A549 (cell line): ENCODE results near the gene MYDGF. TPM values are rescaled to one million over a fixed set of nuclear protein-coding genes. Genes with fewer than 3 reads are reported as not detected.

Experiments used
- ATAC-seq, 2 experiments: fragments of 200-7000 bp in 1 of 2; fragments of >200 bp in 1 of 2; cut with Nextera tagmentation in 1 of 2; cut with Tn5 transposase in 1 of 2; 3 replicates each; pipeline versions ENCODE4 v1.8.0 to v1.9.1; 2018 to 2020; ENCODE audit warnings: mild to moderate bottlenecking in 1 of 2, moderate library complexity in 1 of 2
- CTCF ChIA-PET: fragments of 300-600 bp; sonication (Branson Sonifier 250); formaldehyde crosslinking; extraction: SDS; loops from one replicate; lab custom pipeline; 2021; ENCODE audit warnings: antibody characterized with exemption, inconsistent platforms; lab: Yijun Ruan, JAX
- POLR2A ChIA-PET: fragments of 350-600 bp; formaldehyde crosslinking; extraction: SDS; loops from one replicate; lab custom pipeline; 2021; ENCODE audit warnings: antibody characterized with exemption, inconsistent platforms; lab: Yijun Ruan, JAX
- DNase-seq, 2 experiments: peaks; one replicate each; pipeline versions ENCODE4 v3.0.0 to v3.0.0-alpha.2; 2011 to 2016; ENCODE audit warnings: low read depth in 1 of 2, low spot score in 1 of 2
- FAIRE-seq: peaks from 2 replicates; lab custom pipeline; 2011; peaks lifted over from hg19 to GRCh38; lab: Jason Lieb, UNC
- H3K27ac ChIP-seq, 2 experiments: fragments of >200 bp; sonication (Bioruptor Twin); formaldehyde crosslinking; 3 replicates each; pipeline ENCODE4 v1.5.1; 2016 to 2017
- H3K4me1 ChIP-seq: fragments of >200 bp; sonication (Bioruptor Twin); formaldehyde crosslinking; 3 replicates; pipeline ENCODE4 v1.6.1; 2016
- H3K4me2 ChIP-seq: fragments of >200 bp; sonication (Bioruptor Twin); formaldehyde crosslinking; 3 replicates; pipeline ENCODE4 v1.6.1; 2016
- H3K4me3 ChIP-seq: fragments of >200 bp; sonication (Bioruptor Twin); formaldehyde crosslinking; 3 replicates; pipeline ENCODE4 v1.5.1; 2016
- H3K9me3 ChIP-seq: fragments of >200 bp; sonication (Bioruptor Twin); formaldehyde crosslinking; 3 replicates; pipeline ENCODE4 v1.6.1; 2016
- BCL3 ChIP-seq: fragments of >200 bp; sonication (Bioruptor Twin); formaldehyde crosslinking; IDR thresholded peaks from 3 replicates; pipeline ENCODE4 v1.6.1; 2016
- BHLHE40 ChIP-seq: IDR thresholded peaks from 2 replicates; pipeline ENCODE4 v1.6.1; 2012; ENCODE audit warnings: low read depth, low read length, inconsistent platforms
- CBX8 ChIP-seq: fragments of 200-600 bp; sonication (generic); IDR thresholded peaks from 2 replicates; pipeline ENCODE4 v1.6.1; 2016
- CEBPB ChIP-seq, 2 experiments: fragments of >200 bp in 1 of 2; sonication (Bioruptor Twin) in 1 of 2; formaldehyde crosslinking in 1 of 2; IDR thresholded peaks; 2 replicates each; pipeline ENCODE4 v1.6.1; 2012 to 2016
- CHD2 ChIP-seq: fragments of 150-350 bp; IDR thresholded peaks from 2 replicates; pipeline ENCODE4 v1.6.1; 2014; ENCODE audit warnings: low read length; ENCODE audit not compliant: partially characterized antibody
- CHD4 ChIP-seq: fragments of 200-600 bp; sonication (generic); IDR thresholded peaks from 2 replicates; pipeline ENCODE4 v1.6.1; 2016; ENCODE audit warnings: antibody characterized with exemption, mild to moderate bottlenecking, borderline replicate concordance
- CTCF ChIP-seq: fragments of >200 bp; sonication (Bioruptor Twin); formaldehyde crosslinking; IDR thresholded peaks from 3 replicates; pipeline ENCODE4 v1.5.1; 2016
- E2F6 ChIP-seq: IDR thresholded peaks from 2 replicates; pipeline ENCODE4 v1.6.1; 2012; ENCODE audit warnings: low read depth, borderline replicate concordance
- EHMT2 ChIP-seq: fragments of 200-600 bp; sonication (generic); IDR thresholded peaks from 2 replicates; pipeline ENCODE4 v1.6.1; 2016; ENCODE audit warnings: antibody characterized with exemption, low read depth, mild to moderate bottlenecking, moderate library complexity
- EP300 ChIP-seq, 2 experiments: fragments of >200 bp; sonication (Bioruptor Twin); formaldehyde crosslinking; IDR thresholded peaks; 2 replicates in 1 of 2; 3 replicates in 1 of 2; pipeline ENCODE4 v1.6.1; 2016 to 2017
- FOSB ChIP-seq: fragments of 250-450 bp; sonication (Bioruptor Pico); IDR thresholded peaks from 2 replicates; pipeline ENCODE4 v1.5.0; 2020; ENCODE audit warnings: mild to moderate bottlenecking, moderate library complexity
- FOSL2 ChIP-seq, 2 experiments: fragments of 450-650 bp in 1 of 2; fragments of >200 bp in 1 of 2; sonication (Bioruptor Twin) in 1 of 2; formaldehyde crosslinking; IDR thresholded peaks; 2 replicates each; pipeline versions ENCODE4 v1.5.0 to v1.6.1; 2016 to 2020; ENCODE audit warnings: mild to moderate bottlenecking in 1 of 2, moderate library complexity in 1 of 2
- GATA3 ChIP-seq: IDR thresholded peaks from 2 replicates; pipeline ENCODE4 v1.6.1; 2012; ENCODE audit warnings: borderline replicate concordance
- HOXB13 ChIP-seq: fragments of 250-450 bp; sonication (Bioruptor Pico); IDR thresholded peaks from 2 replicates; pipeline ENCODE4 v1.5.0; 2020; ENCODE audit warnings: low read depth, mild to moderate bottlenecking, moderate library complexity
- JUN ChIP-seq, 2 experiments: fragments of >200 bp; sonication (Bioruptor Twin); formaldehyde crosslinking; IDR thresholded peaks; 2 replicates in 1 of 2; 3 replicates in 1 of 2; pipeline ENCODE4 v1.6.1; 2016 to 2017
- KDM5A ChIP-seq: fragments of 200-600 bp; sonication (generic); IDR thresholded peaks from 2 replicates; pipeline ENCODE4 v1.6.1; 2016; ENCODE audit warnings: antibody characterized with exemption, mild to moderate bottlenecking
- MAX ChIP-seq: IDR thresholded peaks from 2 replicates; pipeline ENCODE4 v1.6.1; 2012
- NPAS2 ChIP-seq: fragments of 250-450 bp; sonication (Bioruptor Pico); IDR thresholded peaks from 2 replicates; pipeline ENCODE4 v1.8.0; 2022; ENCODE audit warnings: mild to moderate bottlenecking, moderate library complexity, borderline replicate concordance
- PHF8 ChIP-seq: fragments of 200-600 bp; sonication (generic); IDR thresholded peaks from 2 replicates; pipeline ENCODE4 v1.6.1; 2016; ENCODE audit warnings: low read depth, mild to moderate bottlenecking, antibody characterized with exemption, moderate library complexity, borderline replicate concordance
- POLR2A ChIP-seq: IDR thresholded peaks from 2 replicates; pipeline ENCODE4 v1.6.1; 2012; ENCODE audit warnings: mild to moderate bottlenecking, low read length
- RAD21 ChIP-seq, 2 experiments: fragments of >200 bp in 1 of 2; sonication (Bioruptor Twin) in 1 of 2; formaldehyde crosslinking in 1 of 2; IDR thresholded peaks in 1 of 2; conservative IDR thresholded peaks in 1 of 2; 2 replicates in 1 of 2; 3 replicates in 1 of 2; pipeline ENCODE4 v1.6.1; 2012 to 2018; ENCODE audit warnings: inconsistent platforms in 1 of 2
- REST ChIP-seq: fragments of 200-600 bp; sonication (generic); IDR thresholded peaks from 2 replicates; pipeline ENCODE4 v1.6.1; 2016; ENCODE audit warnings: antibody characterized with exemption, mild to moderate bottlenecking, moderate library complexity
- RNF2 ChIP-seq: fragments of 200-600 bp; sonication (generic); IDR thresholded peaks from 2 replicates; pipeline ENCODE4 v1.6.1; 2016; ENCODE audit warnings: low read depth, mild to moderate bottlenecking, antibody characterized with exemption, moderate library complexity, borderline replicate concordance
- SMC3 ChIP-seq: fragments of >200 bp; sonication (Bioruptor Twin); formaldehyde crosslinking; IDR thresholded peaks from 3 replicates; pipeline ENCODE4 v1.6.1; 2018; ENCODE audit warnings: inconsistent platforms
- TP53 ChIP-seq: fragments of 250-450 bp; sonication (Bioruptor Pico); IDR thresholded peaks from 2 replicates; pipeline ENCODE4 v1.5.0; 2021; ENCODE audit warnings: mild to moderate bottlenecking, moderate library complexity
- USF2 ChIP-seq: fragments of 450-650 bp; IDR thresholded peaks from 2 replicates; pipeline ENCODE4 v1.6.1; 2014; ENCODE audit warnings: antibody characterized with exemption
- ZFP36 ChIP-seq: fragments of 450-650 bp; IDR thresholded peaks from 2 replicates; pipeline ENCODE4 v1.6.1; 2014; ENCODE audit warnings: borderline replicate concordance; ENCODE audit not compliant: partially characterized antibody
- ZSCAN20 ChIP-seq: fragments of 250-450 bp; sonication (Bioruptor Pico); IDR thresholded peaks from 2 replicates; pipeline ENCODE4 v1.8.0; 2022; ENCODE audit warnings: mild to moderate bottlenecking, moderate library complexity
- WGBS: methylation state at CpG from one replicate; pipeline ENCODE4 v1.1.6; 2017; ENCODE audit errors: missing lambda C conversion rate; 5-methylcytosine and 5-hydroxymethylcytosine counted together
- polyA minus RNA-seq: library from RNA; depleted of rRNA, polyadenylated mRNA; stranded (reverse); fragments of >200 nt; gene quantifications from 2 replicates; pipeline ENCODE4 v1.2.3, GENCODE V29; 2011; rRNA and poly(A)+ RNA removed
- polyA plus RNA-seq, 4 experiments: library from polyadenylated mRNA; depleted of rRNA in 3 of 4; stranded (reverse); fragments of >200 nt; fragmentation: RNase III in 1 of 4; extraction: RNeasy Plus Mini Kit Qiagen cat#74134 plus additional on column Dnase treatment in 1 of 4; gene quantifications; 2 replicates in 3 of 4; 3 replicates in 1 of 4; pipeline ENCODE4 v1.2.3, GENCODE V29; 2011 to 2017

Gene MYDGF
- 62.1 and 63.3 TPM in 2 replicates for polyA plus RNA-seq (2011; rRNA removed)
- polyA plus RNA-seq (2012; cell fraction: cytosol; rRNA removed), result 191 and 198 TPM in 2 replicates
- polyA plus RNA-seq (2012; cell fraction: nucleus; rRNA removed), result 105 and 146 TPM in 2 replicates
- polyA plus RNA-seq (2017; fragmentation: RNase III; extraction: RNeasy Plus Mini Kit Qiagen cat#74134 plus additional on column Dnase treatment), result 101 to 107 TPM (median 104 TPM) in 3 replicates
- 26.6 and 34.4 TPM in 2 replicates for polyA minus RNA-seq

- FAIRE-seq, result no peak
- peak; percentile 95 to 96 for ATAC-seq
- POLR2A ChIA-PET, result no interaction called here
- Histone ChIP-seq H3K27ac (peak within 1 kb of the TSS; percentile 96 to 100), H3K4me2 (peak within 1 kb of the TSS; percentile 99), H3K4me1 (peaks cover 21% of the 10 kb centered on the region), H3K4me3 (peak within 1 kb of the TSS; percentile 98), H3K9me3 (no peaks in the 10 kb centered on the region)
- TF ChIP-seq CEBPB (IDR thresholded peaks at IDR 0.05), result no peak
- no peak for TF ChIP-seq FOSB
- TF ChIP-seq CHD2, result no peak
- no peak for TF ChIP-seq HOXB13 (CRISPR knock-in tag)
- TF ChIP-seq FOSL2 (IDR thresholded peaks at IDR 0.05), result no peak
- no peak for TF ChIP-seq FOSL2 (CRISPR knock-in tag; IDR thresholded peaks at IDR 0.05)
- peak; percentile 45; the same call in 1 of the 2 replicates for TF ChIP-seq NPAS2
- no peak for TF ChIP-seq REST
- peak; percentile 95 for TF ChIP-seq USF2
- TF ChIP-seq MAX, result peak; percentile 67; the same call in 1 of the 2 replicates
- no peak for TF ChIP-seq EHMT2
- TF ChIP-seq EP300 (IDR thresholded peaks at IDR 0.05), result no peak
- no peak for TF ChIP-seq SMC3
- no peak for TF ChIP-seq CBX8
- no peak for TF ChIP-seq GATA3
- no peak for TF ChIP-seq ZSCAN20 (CRISPR knock-in tag)
- TF ChIP-seq BCL3, result 0 out of 3 replicates have a peak, but pooled peaks have one; percentile 19
- no peak for TF ChIP-seq RNF2
- no peak for TF ChIP-seq TP53
- TF ChIP-seq ZFP36, result no peak
- TF ChIP-seq CHD4, result no peak
- peak; percentile 67; the same call in 1 of the 2 replicates for TF ChIP-seq PHF8
- TF ChIP-seq POLR2A, result peak; percentile 80
- no peak for TF ChIP-seq BHLHE40
- TF ChIP-seq KDM5A, result peak; percentile 90
- TF ChIP-seq E2F6, result no peak
- TF ChIP-seq JUN (IDR thresholded peaks at IDR 0.05), result peak in 1 of 2 experiments; percentile 72; a peak in 3 of 5 replicates
- no peak for TF ChIP-seq CTCF
- TF ChIP-seq RAD21 (conservative IDR thresholded peaks at IDR 0.05 in 1 of 2, IDR thresholded peaks at IDR 0.05 in 1 of 2), result no peak
- CTCF ChIA-PET, result no interaction called here
- DNase-seq, result peak; percentile 81 to 89
- WGBS, result 0% methylated on average over 2 of the region's 75 CpGs
Observed at GRCh38 chr19:4669723-4670480, at the start of gene MYDGF. MYDGF (minus strand) TSS chr19:4670342; CDS start chr19:4670334, 8 bp downstream.
